ENCODE results near the gene IL11. TPM values are rescaled to one million over a fixed set of nuclear protein-coding genes. Genes with fewer than 3 reads are reported as not detected.

The IL11 gene
- total and polyA plus RNA-seq, 2 of the 13 experiments (the other 11 are each of a cell fraction or from before 2014, with no cell fraction given) = 2.5 to 2.9 TPM

DNA sequence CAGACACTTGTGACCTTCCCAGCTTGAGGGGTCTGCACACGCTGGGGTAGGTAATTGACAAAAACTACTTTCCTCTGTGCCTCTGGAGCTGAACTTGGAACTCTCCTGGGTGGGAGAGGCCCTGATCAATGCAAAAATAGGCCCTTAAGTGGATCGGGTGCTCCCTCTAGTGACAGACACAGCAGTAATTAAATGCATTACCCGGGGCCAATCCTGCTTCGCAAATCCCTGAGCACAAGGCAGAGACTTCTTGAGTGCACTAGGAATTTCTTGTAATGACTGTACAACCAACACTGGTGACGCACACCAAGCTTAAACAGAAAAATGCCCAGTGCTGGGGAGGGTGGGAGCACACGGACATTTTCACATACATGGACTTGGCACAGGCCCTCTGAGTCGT lies 47.9 kb upstream of the IL11 start (continued):
- TF ChIP-seq, protein P1, sequence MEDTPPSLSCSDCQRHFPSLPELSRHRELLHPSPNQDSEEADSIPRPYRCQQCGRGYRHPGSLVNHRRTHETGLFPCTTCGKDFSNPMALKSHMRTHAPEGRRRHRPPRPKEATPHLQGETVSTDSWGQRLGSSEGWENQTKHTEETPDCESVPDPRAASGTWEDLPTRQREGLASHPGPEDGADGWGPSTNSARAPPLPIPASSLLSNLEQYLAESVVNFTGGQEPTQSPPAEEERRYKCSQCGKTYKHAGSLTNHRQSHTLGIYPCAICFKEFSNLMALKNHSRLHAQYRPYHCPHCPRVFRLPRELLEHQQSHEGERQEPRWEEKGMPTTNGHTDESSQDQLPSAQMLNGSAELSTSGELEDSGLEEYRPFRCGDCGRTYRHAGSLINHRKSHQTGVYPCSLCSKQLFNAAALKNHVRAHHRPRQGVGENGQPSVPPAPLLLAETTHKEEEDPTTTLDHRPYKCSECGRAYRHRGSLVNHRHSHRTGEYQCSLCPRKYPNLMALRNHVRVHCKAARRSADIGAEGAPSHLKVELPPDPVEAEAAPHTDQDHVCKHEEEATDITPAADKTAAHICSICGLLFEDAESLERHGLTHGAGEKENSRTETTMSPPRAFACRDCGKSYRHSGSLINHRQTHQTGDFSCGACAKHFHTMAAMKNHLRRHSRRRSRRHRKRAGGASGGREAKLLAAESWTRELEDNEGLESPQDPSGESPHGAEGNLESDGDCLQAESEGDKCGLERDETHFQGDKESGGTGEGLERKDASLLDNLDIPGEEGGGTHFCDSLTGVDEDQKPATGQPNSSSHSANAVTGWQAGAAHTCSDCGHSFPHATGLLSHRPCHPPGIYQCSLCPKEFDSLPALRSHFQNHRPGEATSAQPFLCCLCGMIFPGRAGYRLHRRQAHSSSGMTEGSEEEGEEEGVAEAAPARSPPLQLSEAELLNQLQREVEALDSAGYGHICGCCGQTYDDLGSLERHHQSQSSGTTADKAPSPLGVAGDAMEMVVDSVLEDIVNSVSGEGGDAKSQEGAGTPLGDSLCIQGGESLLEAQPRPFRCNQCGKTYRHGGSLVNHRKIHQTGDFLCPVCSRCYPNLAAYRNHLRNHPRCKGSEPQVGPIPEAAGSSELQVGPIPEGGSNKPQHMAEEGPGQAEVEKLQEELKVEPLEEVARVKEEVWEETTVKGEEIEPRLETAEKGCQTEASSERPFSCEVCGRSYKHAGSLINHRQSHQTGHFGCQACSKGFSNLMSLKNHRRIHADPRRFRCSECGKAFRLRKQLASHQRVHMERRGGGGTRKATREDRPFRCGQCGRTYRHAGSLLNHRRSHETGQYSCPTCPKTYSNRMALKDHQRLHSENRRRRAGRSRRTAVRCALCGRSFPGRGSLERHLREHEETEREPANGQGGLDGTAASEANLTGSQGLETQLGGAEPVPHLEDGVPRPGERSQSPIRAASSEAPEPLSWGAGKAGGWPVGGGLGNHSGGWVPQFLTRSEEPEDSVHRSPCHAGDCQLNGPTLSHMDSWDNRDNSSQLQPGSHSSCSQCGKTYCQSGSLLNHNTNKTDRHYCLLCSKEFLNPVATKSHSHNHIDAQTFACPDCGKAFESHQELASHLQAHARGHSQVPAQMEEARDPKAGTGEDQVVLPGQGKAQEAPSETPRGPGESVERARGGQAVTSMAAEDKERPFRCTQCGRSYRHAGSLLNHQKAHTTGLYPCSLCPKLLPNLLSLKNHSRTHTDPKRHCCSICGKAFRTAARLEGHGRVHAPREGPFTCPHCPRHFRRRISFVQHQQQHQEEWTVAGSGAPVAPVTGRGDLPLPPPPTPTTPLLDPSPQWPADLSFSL (CRISPR knock-in tag; IDR thresholded peaks at IDR 0.05) = no peak
- TF ChIP-seq, protein P2, sequence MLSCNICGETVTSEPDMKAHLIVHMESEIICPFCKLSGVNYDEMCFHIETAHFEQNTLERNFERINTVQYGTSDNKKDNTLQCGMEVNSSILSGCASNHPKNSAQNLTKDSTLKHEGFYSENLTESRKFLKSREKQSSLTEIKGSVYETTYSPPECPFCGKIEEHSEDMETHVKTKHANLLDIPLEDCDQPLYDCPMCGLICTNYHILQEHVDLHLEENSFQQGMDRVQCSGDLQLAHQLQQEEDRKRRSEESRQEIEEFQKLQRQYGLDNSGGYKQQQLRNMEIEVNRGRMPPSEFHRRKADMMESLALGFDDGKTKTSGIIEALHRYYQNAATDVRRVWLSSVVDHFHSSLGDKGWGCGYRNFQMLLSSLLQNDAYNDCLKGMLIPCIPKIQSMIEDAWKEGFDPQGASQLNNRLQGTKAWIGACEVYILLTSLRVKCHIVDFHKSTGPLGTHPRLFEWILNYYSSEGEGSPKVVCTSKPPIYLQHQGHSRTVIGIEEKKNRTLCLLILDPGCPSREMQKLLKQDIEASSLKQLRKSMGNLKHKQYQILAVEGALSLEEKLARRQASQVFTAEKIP (CRISPR knock-in tag; IDR thresholded peaks at IDR 0.05; ENCODE audit: borderline replicate concordance) = no peak
- TF ChIP-seq, protein P3, sequence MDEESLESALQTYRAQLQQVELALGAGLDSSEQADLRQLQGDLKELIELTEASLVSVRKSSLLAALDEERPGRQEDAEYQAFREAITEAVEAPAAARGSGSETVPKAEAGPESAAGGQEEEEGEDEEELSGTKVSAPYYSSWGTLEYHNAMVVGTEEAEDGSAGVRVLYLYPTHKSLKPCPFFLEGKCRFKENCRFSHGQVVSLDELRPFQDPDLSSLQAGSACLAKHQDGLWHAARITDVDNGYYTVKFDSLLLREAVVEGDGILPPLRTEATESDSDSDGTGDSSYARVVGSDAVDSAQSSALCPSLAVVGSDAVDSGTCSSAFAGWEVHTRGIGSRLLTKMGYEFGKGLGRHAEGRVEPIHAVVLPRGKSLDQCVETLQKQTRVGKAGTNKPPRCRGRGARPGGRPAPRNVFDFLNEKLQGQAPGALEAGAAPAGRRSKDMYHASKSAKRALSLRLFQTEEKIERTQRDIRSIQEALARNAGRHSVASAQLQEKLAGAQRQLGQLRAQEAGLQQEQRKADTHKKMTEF (CRISPR knock-in tag; IDR thresholded peaks at IDR 0.05) = 0 out of 2 replicates have a peak, but pooled peaks have one; percentile 24
- TF ChIP-seq ZNF510 (CRISPR knock-in tag; IDR thresholded peaks at IDR 0.05; ENCODE audit: low read depth) (no peak), REPIN1 (CRISPR knock-in tag; IDR thresholded peaks at IDR 0.05; ENCODE audit: borderline replicate concordance, low read depth) (no peak; the same call in 1 of the 2 replicates), TP53 (CRISPR knock-in tag; conservative IDR thresholded peaks at IDR 0.05) (no peak), ZKSCAN5 (CRISPR knock-in tag; IDR thresholded peaks at IDR 0.05) (no peak), MIXL1 (CRISPR knock-in tag; IDR thresholded peaks at IDR 0.05) (peak; percentile 88), ZNF556 (CRISPR knock-in tag; IDR thresholded peaks at IDR 0.05; ENCODE audit: borderline replicate concordance) (no peak)
- TF ChIP-seq, protein P4, sequence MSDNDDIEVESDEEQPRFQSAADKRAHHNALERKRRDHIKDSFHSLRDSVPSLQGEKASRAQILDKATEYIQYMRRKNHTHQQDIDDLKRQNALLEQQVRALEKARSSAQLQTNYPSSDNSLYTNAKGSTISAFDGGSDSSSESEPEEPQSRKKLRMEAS (IDR thresholded peaks at IDR 0.05) = no peak
- TF ChIP-seq, protein P5, sequence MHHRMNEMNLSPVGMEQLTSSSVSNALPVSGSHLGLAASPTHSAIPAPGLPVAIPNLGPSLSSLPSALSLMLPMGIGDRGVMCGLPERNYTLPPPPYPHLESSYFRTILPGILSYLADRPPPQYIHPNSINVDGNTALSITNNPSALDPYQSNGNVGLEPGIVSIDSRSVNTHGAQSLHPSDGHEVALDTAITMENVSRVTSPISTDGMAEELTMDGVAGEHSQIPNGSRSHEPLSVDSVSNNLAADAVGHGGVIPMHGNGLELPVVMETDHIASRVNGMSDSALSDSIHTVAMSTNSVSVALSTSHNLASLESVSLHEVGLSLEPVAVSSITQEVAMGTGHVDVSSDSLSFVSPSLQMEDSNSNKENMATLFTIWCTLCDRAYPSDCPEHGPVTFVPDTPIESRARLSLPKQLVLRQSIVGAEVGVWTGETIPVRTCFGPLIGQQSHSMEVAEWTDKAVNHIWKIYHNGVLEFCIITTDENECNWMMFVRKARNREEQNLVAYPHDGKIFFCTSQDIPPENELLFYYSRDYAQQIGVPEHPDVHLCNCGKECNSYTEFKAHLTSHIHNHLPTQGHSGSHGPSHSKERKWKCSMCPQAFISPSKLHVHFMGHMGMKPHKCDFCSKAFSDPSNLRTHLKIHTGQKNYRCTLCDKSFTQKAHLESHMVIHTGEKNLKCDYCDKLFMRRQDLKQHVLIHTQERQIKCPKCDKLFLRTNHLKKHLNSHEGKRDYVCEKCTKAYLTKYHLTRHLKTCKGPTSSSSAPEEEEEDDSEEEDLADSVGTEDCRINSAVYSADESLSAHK (CRISPR knock-in tag; IDR thresholded peaks at IDR 0.05; ENCODE audit: borderline replicate concordance) = no peak
- TF ChIP-seq, protein P6, sequence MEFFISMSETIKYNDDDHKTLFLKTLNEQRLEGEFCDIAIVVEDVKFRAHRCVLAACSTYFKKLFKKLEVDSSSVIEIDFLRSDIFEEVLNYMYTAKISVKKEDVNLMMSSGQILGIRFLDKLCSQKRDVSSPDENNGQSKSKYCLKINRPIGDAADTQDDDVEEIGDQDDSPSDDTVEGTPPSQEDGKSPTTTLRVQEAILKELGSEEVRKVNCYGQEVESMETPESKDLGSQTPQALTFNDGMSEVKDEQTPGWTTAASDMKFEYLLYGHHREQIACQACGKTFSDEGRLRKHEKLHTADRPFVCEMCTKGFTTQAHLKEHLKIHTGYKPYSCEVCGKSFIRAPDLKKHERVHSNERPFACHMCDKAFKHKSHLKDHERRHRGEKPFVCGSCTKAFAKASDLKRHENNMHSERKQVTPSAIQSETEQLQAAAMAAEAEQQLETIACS (CRISPR knock-in tag; IDR thresholded peaks at IDR 0.05) = no peak
- TF ChIP-seq, protein P7, sequence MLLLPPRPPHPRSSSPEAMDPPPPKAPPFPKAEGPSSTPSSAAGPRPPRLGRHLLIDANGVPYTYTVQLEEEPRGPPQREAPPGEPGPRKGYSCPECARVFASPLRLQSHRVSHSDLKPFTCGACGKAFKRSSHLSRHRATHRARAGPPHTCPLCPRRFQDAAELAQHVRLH (CRISPR knock-in tag; IDR thresholded peaks at IDR 0.05; ENCODE audit: borderline replicate concordance, low read depth) = 0 out of 2 replicates have a peak, but pooled peaks have one; percentile 64
- TF ChIP-seq, protein P8, sequence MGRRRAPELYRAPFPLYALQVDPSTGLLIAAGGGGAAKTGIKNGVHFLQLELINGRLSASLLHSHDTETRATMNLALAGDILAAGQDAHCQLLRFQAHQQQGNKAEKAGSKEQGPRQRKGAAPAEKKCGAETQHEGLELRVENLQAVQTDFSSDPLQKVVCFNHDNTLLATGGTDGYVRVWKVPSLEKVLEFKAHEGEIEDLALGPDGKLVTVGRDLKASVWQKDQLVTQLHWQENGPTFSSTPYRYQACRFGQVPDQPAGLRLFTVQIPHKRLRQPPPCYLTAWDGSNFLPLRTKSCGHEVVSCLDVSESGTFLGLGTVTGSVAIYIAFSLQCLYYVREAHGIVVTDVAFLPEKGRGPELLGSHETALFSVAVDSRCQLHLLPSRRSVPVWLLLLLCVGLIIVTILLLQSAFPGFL (CRISPR knock-in tag; IDR thresholded peaks at IDR 0.05) = no peak
